ENCODE results near the gene SGPP2.
"Not testable (repeated sequence)": the region's sequence is repeated elsewhere in the genome, so short reads cannot be mapped to it uniquely, and the experiment has no call there.

Gene SGPP2

DNA sequence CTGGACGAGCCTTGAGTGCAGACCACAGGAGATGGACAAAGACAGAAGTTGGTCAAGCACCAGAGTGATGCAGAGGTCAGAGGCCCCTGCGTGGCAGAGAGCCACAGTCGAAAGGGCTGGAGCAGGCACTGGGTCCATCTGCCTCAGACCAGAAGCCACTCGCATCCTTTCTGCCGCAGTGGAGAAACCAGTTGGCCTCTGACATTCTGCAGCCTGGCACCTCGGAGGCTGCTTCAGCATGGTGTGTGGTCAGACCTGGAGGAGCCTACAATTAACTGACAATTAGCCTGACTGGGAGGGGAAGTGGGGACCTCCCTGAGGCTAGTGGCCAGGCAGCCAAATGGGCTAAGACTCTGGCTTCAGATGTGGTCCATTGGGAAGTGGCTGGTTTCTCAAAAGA is 111.1 kb downstream of the SGPP2 start:
- DNase-seq: no peak

DNA sequence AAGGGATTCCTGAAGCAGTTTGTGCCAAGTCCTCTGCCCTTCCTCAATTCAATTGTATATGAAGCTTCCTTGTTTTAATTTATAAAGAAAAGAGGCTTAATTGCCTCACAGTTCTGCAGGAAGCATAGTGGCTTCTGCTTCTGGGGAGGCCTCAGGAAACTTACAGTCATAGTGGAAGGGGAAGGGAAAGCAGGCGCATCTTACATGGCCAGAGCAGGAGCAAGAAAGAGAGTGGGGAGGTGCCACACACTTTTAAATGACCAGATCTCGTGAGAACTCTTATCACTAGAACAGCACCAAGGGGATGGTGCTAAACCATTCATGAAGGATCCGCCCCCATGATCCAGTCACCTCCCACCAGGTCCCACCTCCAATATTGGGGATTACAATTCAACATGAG is 114.2 kb downstream of the SGPP2 start:
- DNase-seq: no peak

DNA sequence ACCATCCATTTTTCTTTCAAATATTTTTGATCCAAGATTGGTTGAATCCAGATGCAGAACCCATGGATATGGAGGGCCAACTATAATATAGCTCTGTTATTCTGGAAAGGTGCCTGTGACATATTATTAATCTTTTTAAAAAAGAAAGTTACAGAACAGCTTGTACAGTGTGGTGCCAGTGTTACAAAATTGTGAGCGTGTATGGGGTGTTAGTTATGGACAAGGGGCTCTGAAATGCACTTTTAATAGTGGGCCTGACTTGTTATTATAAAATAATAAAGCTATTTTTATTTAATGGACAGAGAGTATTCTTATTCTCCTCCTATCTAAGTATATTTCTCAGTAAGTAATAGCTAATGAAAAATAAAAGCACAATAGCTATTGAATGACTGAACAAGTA is 120.3 kb downstream of the SGPP2 start:
- no peak for DNase-seq

DNA sequence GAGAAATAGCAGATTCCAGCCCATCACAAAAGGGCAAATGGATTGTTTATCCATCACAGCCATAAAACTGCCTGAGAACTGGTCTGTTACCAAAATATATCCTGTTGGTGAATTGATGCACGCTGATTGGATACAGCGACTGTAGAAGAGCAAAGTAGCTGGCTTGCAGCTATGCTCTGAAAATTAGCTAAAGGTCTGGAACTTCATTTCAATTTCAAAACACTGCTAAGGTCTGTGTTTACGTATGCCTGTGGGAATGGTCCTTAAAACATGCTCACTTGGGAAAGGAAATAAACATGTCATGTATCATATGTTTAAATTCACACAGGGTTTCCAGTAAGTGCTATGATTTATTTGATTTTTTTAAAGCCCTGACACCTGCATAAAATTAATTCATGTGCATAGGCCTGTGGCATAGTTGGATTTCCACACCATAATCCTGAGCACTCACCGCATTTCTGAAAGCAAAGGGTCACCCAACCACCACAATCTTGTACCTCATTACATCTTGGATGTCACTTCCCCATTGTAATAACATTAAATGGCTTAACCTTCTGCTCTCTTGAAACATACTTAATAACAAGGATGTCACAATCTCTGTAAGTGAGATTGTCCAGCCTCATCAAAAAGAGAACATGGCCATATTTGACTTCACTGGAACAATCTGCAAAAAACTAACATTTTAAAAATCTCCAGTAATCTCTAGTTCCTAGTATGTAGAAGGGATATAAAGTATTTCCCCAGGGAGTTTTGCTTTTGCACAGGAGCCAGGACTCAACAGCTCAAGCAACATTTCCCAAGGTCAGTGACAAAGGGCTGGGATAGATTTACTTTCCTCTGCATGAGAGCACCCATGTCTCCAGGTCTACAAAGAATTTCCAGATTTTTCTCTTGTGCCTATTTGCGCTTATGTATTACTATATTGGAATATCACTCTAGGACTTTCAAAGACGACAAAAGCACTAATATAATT is 121.8 kb downstream of the SGPP2 start:
- no peak for DNase-seq

DNA sequence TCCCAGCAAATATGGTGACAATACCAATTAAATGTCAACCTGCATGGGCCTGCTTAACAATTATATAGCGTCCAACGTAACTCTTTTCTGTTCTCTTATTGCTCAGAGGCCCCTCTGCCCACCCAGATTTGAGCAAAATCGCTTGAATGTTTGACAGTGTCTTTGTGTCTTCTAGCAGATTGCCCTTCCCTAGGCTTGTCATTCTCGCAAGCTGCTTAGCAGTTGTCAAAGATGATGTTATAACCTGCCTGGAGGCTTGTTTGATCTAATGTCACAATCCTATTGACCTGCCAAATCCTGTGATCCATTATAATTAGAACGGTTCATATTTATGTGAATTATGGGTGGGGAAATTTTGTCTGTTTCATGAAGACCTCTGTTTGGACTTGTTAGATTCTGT is 122.7 kb downstream of the SGPP2 start:
- no peak for DNase-seq

DNA sequence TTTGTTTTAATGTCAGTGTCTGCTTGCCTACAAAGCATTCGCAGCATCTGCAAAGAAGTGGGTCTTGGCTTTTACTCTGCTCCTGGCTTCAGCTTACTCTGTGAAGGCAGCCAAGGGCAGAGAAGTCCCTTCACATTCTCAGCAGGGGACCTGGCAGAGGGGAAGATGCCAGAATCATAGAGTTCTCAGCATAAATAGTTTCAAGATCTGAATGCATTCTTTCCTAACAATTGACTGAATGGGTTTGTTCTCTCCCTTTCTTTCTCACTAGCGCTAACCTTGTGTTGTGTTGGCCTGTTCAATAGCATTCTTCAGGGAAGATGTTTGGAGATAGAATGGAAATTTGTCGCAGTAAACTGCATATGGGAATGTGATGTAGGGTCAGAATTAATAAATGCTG is 124.6 kb downstream of the SGPP2 start:
- DNase-seq: no peak

DNA sequence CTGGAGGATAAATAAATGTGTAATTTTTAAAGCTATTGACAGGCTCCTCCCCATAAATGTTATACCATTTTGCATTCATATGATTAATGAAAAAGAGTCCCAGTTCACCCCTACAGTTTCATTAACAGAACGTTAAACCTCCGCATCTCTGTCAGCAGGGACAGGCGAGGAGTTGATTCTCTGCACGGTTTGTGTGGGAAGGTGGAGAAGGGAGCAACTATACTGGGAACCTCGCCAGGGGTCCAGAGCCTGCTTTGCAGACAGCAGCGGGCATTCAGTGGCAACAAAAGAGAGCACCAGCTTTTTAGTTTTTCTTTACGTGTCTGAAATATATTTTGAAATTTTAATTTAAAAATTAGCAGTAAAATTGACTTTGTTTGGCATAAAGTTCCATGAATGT is 130.2 kb downstream of the SGPP2 start:
- DNase-seq: no peak

DNA sequence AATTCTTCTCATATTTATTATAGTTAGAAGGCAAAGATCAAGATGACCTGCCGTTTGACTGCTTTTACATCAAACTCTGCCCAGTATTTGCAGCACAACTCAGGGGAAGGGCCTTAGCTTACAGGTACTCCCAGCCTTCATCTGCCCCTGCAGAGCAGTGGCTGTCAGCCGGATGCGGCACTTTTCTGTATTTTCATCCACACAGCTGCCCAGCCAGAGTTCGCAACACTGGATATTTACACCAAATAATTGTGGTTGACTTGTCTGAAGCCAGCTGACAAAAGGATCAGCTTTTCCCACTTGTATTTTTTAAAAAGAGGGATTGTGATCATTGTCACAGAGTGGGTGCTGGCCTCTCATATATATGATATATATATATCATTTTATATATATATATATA is 136.8 kb downstream of the SGPP2 start:
- no peak for DNase-seq

DNA sequence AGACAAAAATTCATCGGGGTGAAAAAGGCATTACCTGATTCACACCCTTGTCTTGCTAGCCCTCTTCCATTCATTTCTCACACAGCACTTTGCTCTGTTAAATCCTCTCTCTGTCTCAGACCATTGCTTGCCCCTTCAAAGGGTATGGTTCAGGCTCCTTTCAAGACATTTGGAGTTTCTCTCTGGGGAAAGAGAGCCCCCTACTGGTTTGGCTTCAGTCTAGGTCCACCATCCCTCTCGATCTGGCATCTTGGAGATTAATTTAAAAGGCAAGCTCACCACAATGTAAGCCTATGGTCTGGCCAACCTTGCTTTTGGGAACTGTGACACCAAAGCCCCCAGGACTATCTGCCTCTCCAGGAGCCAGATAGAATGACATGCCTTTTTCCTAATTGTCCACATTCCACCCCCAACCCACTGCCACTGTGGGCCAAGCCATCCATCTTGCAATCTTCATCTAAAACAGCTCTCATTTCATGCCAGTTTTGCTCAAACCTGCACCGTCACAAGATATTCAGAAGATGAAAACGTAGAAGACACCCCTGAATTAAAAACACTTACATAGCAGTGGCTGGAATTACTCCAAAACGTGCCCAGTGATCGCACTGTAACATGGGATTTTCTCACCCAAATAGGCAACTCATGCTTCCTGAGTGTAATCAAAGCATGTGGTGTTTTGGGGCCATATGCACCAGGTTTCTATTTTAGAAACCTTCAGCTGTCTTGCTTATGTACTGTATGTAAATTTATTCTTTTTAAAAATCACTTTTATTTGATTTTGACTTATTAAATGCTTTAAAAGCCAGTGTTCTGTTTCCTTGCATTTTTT is 137.7 kb downstream of the SGPP2 start:
- DNase-seq: peak; percentile 13

DNA sequence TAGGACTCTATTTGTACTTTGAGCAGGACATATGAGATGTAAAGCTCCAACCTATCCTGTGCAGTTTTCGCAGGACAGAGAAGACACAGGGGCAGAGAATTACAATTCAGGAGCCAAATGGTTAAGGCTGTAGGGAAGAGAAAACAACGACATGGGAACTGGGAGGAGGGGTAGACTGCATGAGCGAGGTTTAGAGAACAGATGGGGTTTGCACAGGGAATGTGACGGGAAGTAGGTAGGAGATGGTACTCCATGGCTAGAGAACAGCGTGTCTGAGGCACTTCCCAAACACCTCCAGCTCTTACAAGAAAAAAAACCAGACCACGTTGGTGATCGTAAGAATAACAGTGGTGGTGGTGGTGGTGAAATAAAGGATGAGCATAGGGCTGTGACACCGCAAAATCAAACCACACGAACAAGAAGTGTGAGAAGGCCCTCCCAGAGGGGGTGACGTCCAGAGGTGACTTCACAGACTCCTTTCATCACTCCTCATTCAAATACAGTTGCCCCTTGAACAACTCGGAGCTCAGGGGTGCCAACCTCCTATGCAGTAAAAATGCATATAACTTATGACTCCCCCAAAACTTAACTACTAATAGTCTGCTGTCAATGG is 138.9 kb downstream of the SGPP2 start:
- DNase-seq: no peak

DNA sequence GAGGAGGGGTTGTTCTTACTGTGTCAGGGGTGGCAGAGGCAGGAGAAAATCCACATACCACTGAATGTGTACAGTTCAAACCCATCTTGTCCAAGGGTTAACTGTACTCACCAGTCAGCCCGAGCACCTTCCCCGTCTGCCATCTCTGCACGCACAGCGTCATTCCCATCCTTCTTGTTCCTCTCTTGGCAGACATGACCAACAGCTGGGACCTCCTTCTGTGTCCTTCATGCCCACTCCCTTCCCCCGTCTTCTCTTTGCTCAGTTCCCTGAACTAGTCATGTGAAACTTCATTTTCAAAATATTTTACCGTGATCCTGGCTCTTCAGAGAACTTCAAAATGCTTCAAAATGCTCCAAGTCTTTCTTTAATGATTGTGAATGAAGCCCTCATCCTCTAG is 139.6 kb downstream of the SGPP2 start:
- no peak for DNase-seq

DNA sequence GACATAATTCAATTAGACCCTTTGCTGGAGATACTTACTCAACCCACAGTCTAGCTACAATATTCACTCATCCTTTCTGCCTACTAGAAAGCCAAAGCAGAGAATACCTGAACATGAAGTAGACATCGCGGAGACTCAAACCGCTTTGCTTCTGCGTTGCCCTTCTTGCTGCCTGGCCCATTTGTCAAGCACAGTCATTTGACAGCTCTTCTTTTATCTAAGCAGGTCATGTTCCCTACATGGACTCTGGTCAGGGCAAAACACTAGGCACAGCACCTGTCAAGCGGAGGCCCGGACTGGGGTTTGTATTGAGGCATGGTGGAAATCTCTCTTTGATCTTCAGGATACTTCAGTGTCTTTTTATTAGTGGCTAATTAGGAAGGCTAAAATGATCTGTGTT is 141.9 kb downstream of the SGPP2 start:
- DNase-seq: no peak

DNA sequence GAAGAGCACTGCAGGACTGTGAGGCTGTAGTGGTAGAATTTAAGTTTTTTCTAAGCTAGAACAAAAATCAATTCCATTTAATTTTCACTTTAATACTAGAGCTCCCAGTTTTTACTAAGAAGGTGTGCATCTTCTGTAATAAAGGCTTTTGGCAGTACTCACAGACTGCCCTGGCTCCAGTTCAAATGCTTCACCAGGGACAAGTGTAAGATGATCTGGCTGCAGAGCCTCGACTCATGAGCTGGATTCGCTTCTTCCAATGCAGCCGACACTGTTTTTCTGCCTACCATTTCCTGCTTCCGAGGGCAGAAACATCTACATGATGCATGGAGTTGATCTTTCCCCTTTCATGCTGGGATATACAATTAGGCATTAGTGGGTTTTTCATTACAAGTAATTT is 144.5 kb downstream of the SGPP2 start:
- no peak for DNase-seq

DNA sequence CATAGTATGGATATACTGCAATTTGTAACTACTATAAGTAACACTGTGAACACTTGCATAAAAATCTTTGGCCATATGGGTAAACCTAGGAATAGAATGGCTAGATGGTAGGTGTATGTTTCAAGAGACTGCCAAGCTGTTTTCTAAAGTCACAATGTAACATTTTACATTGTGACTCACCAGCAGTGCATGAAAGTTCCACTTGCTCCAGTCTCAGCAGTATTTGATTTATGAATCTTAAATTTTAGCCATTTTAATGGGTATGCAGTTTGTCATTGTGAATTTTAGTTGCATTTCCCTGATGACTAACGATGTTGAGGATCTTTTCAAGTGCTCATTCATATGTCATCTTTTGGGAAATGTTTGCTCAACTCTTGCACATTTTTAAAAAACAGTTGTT is 145.5 kb downstream of the SGPP2 start:
- no peak for DNase-seq

DNA sequence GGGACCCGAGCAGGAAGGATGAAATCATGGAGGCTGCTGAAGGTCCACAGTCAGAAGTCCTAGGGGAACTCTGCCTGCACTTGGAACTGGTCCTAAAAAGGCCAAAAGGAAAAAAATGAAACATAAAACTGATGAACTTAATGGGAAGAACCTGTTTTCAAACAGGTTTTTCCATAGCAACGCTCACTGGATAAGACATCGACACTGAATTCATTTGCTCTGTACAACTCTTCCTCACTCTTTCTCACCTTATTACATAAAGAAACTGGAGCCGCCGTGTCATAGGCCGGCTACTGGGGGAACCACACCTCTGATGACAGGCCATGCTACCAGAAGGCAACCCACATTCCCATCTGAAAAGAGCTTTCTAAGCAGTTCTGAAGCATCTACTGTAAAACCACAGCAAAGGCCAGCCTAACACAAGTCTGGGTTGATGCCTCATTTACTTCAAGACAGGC is 147.9 kb downstream of the SGPP2 start:
- DNase-seq: no peak

DNA sequence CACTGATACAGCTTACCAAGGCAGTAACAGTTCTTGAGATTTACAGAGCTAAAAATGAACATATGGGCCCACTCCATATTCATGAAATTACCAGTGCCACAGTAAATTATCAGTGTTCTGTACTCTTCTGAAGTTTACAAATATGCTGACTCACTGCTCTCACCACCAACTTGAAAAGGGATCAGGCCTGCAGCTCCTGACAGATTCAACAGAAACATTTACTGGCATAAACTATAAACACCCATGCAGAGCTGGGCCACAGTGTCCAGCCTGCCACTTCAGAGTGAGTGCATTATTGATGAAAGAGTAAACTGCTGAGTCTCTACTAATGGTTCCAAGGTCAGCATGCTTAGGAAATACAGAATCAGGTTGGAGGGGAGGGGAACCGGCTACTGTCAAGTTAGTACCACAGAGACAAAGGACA is 148.4 kb downstream of the SGPP2 start:
- DNase-seq: no peak

DNA sequence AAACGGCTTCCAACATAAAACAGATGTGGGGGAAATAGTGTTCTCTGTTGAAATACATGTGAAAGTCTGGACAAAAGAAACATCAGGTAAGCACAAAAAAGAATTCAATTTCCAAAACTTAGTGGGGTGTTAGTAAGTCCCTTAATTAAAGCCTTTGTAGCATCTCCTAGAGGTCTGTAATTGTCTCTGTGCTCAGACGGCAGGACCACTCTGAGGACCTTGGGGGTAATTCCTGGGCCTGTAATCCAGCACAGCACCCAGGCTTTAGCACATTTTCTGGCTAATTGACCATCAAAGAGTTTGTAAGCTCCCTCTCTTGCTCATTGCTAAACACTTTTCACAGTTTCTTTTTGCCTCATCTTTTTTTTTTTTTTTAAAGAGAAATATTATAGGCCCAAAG is 151.3 kb downstream of the SGPP2 start:
- no peak for DNase-seq

DNA sequence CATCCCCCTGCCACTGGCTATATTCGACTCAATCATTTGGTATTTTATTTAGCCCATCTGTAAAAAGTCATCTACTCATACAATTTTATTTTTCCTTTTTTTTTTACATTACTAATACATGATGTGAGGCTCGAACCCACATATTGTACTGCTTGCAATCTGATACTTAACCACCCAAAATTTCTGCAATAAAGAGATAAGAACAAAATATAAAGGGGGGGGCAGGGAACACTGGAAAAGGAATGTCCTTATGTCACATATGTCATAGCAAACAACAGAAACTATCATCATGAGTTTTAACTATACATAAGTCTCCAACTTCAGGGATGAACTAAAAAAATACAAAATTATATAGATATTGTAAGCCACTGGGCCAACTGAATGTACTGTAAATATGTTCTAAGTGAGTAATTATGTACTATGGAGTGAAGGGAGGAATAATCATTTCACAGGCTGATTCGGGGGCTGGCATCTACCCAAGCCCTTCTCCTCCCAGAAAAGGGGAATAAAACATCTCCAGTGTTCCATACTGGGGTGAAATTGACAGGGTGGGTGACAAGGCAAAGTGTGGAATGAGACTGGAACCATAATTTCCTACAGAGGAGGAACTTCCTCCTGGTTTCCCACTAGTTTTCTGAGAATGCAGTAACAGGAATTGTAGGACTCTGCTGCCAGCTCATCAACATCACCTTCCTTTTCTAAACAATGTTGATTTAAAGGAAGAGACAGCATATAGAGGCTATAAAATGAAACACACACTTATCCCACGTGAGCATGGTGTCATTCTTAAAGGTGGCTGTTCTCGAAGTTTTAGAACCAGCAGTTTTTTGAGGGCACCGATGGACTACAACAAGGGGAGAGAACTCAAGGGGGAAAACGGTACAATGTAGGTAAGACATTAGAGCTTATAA is 152.1 kb downstream of the SGPP2 start:
- no peak for DNase-seq

DNA sequence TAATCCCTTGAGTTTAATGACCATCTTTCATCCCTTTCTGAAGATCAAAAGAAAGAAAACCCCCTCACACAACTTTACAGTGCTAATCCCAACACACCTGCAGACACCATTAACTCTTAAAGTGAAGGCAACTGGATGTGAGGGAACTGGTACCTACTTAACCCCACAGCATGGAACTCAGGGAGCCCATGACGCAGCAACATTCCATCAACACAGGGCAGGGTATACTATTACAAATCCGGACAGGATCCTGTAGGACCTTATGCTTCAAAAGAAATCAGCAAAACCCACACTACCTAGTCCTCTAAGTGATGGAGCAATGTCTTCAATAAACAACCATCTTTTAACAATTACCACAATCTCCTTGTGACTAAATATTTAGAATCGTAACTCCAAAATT is 153.0 kb downstream of the SGPP2 start:
- no peak for DNase-seq

DNA sequence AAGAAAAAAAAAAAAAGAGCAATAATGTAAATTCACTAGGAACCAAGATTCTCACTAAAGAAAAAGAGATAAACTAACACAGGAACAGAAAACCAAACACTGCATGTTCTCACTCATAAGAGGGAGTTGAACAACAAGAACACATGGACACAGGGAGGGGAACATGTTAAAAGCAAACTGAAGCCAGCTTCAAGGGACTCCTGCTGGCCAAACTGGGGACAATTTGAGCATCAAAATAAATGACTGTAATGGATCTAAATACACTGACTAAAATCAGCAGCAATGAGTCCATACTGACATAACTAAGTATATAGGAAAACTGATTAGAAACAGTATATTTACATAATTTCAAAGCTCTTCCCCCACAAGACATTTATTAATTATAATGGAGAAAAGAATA is 158.6 kb downstream of the SGPP2 start:
- DNase-seq: no peak

DNA sequence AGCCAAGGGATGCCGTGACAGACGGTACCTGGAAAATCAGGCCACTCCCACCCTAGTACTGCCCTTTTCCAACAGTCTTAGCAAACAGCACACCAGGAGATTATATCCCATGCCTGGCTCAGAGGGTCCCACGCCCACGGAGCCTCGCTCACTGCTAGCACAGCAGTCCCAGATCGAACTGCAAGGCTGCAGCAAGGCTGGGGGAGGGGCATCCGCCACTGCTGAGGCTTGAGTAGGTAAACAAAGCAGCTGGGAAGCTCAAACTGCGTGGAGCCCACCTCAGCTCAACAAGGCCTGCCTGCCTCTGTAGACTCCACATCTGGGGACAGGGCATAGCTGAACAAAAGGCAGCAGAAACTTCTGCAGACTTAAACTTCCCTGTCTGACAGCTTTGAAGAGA is 160.2 kb downstream of the SGPP2 start:
- DNase-seq: not testable (repeated sequence)

DNA sequence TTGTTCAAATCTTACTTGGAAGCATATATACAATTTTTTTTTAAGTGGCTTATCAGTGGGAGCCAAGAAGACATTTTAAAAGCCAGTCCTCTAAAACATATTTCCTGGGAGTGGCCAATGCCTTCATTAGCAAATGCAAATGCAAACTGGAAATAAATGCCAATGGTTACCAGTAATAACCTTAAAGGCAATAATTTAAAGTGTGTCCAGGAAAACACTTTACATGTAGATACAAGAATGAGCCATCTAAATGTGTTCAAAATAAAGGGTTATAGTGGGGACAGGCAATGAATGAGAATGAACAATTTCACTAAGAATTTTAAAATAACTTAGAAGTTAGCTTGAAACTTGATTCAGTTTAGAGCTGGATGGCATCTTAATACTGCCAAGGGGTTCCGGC is 167.3 kb downstream of the SGPP2 start:
- DNase-seq: no peak
